Thyroid gland (tissue), 4 donors: ENCODE results near the gene ZBTB7B.

Experiments used
- CTCF ChIP-seq, 6 experiments: fragments of 200-600 bp in 3 of 6; fragments of 450-650 bp in 3 of 6; sonication (generic) in 3 of 6; IDR thresholded peaks; one replicate each; pipeline ENCODE4 v1.5.1; 2016 to 2019; ENCODE audit warnings: antibody characterized with exemption in 6 of 6, mild to moderate bottlenecking in 2 of 6, inconsistent platforms in 1 of 6, moderate library complexity in 1 of 6
- POLR2A ChIP-seq, 2 donors: fragments of 450-650 bp; IDR thresholded peaks; one replicate each; pipeline ENCODE4 v1.6.1; 2017; ENCODE audit warnings: antibody characterized with exemption in 2 of 2, mild to moderate bottlenecking in 2 of 2, moderate library complexity in 1 of 2

GRCh38 chr1:155062151-155062686 lies 59.6 kb downstream of the ZBTB7B start:
- TF ChIP-seq POLR2A (IDR thresholded peaks at IDR 0.05) (no peak), CTCF (IDR thresholded peaks at IDR 0.05) (no peak)
